H9 (cell line): ENCODE measurements around the gene DNTT. TPM values are rescaled to one million over a fixed set of nuclear protein-coding genes. Genes with fewer than 3 reads are reported as not detected.

Experiments
- DNase-seq: peaks from one replicate; pipeline ENCODE4 v3.0.0-alpha.2; 2017
- H2AFZ ChIP-seq: one replicate; pipeline ENCODE4 v1.6.1; 2013; ENCODE audit warnings: mild to moderate bottlenecking, low read length, control low read depth, moderate library complexity
- H2AK5ac ChIP-seq: 2 replicates; pipeline ENCODE4 v1.6.1; 2013; ENCODE audit warnings: low read length, control low read depth, mixed read lengths; ENCODE audit not compliant: insufficient read length
- H2BK120ac ChIP-seq: one replicate; pipeline ENCODE4 v1.6.1; 2013; ENCODE audit warnings: low read depth, mild to moderate bottlenecking, low read length, control low read depth, inconsistent platforms; ENCODE audit not compliant: poor library complexity, severe bottlenecking
- H2BK12ac ChIP-seq: 2 replicates; pipeline ENCODE4 v1.6.1; 2013; ENCODE audit warnings: low read length, control low read depth, mixed read lengths, low read depth; ENCODE audit not compliant: insufficient read length
- H2BK15ac ChIP-seq: 2 replicates; pipeline ENCODE4 v1.6.1; 2013; ENCODE audit warnings: low read depth, low read length, control low read depth
- H2BK20ac ChIP-seq: one replicate; pipeline ENCODE4 v1.6.1; 2013; ENCODE audit warnings: low read depth, mild to moderate bottlenecking, low read length, control low read depth, inconsistent platforms; ENCODE audit not compliant: poor library complexity, severe bottlenecking
- H2BK5ac ChIP-seq: 2 replicates; pipeline ENCODE4 v1.6.1; 2013; ENCODE audit warnings: low read length, control low read depth, mixed read lengths; ENCODE audit not compliant: insufficient read length
- H3K14ac ChIP-seq: 2 replicates; pipeline ENCODE4 v1.6.1; 2013; ENCODE audit warnings: low read length, control low read depth; ENCODE audit not compliant: insufficient read depth
- H3K18ac ChIP-seq: 2 replicates; pipeline ENCODE4 v1.6.1; 2013; ENCODE audit warnings: low read depth, mild to moderate bottlenecking, mixed read lengths, low read length, control low read depth; ENCODE audit not compliant: insufficient read length
- H3K23ac ChIP-seq: 2 replicates; pipeline ENCODE4 v1.6.1; 2013; ENCODE audit warnings: low read length, control low read depth, mixed read lengths, low read depth; ENCODE audit not compliant: insufficient read length
- H3K23me2 ChIP-seq: 2 replicates; pipeline ENCODE4 v1.6.1; 2013; ENCODE audit warnings: low read depth, mild to moderate bottlenecking, mixed read lengths, low read length, control low read depth; ENCODE audit not compliant: insufficient read length, poor library complexity, severe bottlenecking
- H3K27ac ChIP-seq: 2 replicates; pipeline ENCODE4 v1.5.1; 2013; ENCODE audit warnings: low read length, control low read depth, mixed read lengths, low read depth; ENCODE audit not compliant: insufficient read length
- H3K27me3 ChIP-seq: 2 replicates; pipeline ENCODE4 v1.6.1; 2013; ENCODE audit warnings: low read length, control low read depth, inconsistent platforms; ENCODE audit not compliant: insufficient read depth
- H3K4ac ChIP-seq: 2 replicates; pipeline ENCODE4 v1.6.1; 2013; ENCODE audit warnings: low read depth, mild to moderate bottlenecking, control low read depth, inconsistent platforms, low read length, moderate library complexity
- H3K4me1 ChIP-seq: 2 replicates; pipeline ENCODE4 v1.6.1; 2013; ENCODE audit warnings: low read length, control low read depth, inconsistent platforms; ENCODE audit not compliant: insufficient read depth
- H3K4me2 ChIP-seq: 2 replicates; pipeline ENCODE4 v1.6.1; 2013; ENCODE audit warnings: low read length, control low read depth, mixed read lengths; ENCODE audit not compliant: insufficient read length, insufficient read depth
- H3K56ac ChIP-seq: 2 replicates; pipeline ENCODE4 v1.6.1; 2013; ENCODE audit warnings: low read depth, mild to moderate bottlenecking, mixed read lengths, low read length, control low read depth; ENCODE audit not compliant: insufficient read length
- H3K79me1 ChIP-seq: 2 replicates; pipeline ENCODE4 v1.6.1; 2013; ENCODE audit warnings: low read depth, mild to moderate bottlenecking, moderate library complexity, low read length, control low read depth, inconsistent platforms; ENCODE audit not compliant: insufficient read depth, poor library complexity, severe bottlenecking
- H3K79me2 ChIP-seq: 2 replicates; pipeline ENCODE4 v1.6.1; 2013; ENCODE audit warnings: low read length, control low read depth, inconsistent platforms; ENCODE audit not compliant: insufficient read depth
- H3K9ac ChIP-seq: 2 replicates; pipeline ENCODE4 v1.6.1; 2013; ENCODE audit warnings: low read length, control low read depth, mixed read lengths; ENCODE audit not compliant: insufficient read length; ENCODE audit errors: extremely low read depth
- H3K9me3 ChIP-seq: one replicate; pipeline ENCODE4 v1.6.1; 2013; ENCODE audit warnings: low read depth, low read length, inconsistent platforms; ENCODE audit not compliant: control insufficient read depth
- H3T11ph ChIP-seq: one replicate; pipeline ENCODE4 v1.6.1; 2013; ENCODE audit warnings: mild to moderate bottlenecking, low read length, control low read depth, inconsistent platforms
- H4K20me1 ChIP-seq: one replicate; pipeline ENCODE4 v1.6.1; 2013; ENCODE audit not compliant: control insufficient read depth, insufficient read length, insufficient read depth
- H4K5ac ChIP-seq: 2 replicates; pipeline ENCODE4 v1.6.1; 2013; ENCODE audit warnings: low read depth, mild to moderate bottlenecking, mixed read lengths, low read length, control low read depth; ENCODE audit not compliant: insufficient read length
- H4K8ac ChIP-seq: replicated peaks from 2 replicates; pipeline ENCODE4 v1.6.1; 2013; ENCODE audit warnings: low read length, control low read depth, mixed read lengths, low read depth; ENCODE audit not compliant: insufficient read length
- H4K91ac ChIP-seq: 2 replicates; pipeline ENCODE4 v1.6.1; 2013; ENCODE audit warnings: low read depth, mild to moderate bottlenecking, moderate library complexity, mixed read lengths, low read length, control low read depth; ENCODE audit not compliant: insufficient read length
- H3K27ac Mint-ChIP-seq, 3 experiments: 2 replicates in 2 of 3; 3 replicates in 1 of 3; pipeline ENCODE4 v1.8.0; 2020 to 2021; ENCODE audit warnings: mixed read lengths in 3 of 3, mild to moderate bottlenecking in 1 of 3, moderate library complexity in 1 of 3
- H3K27me3 Mint-ChIP-seq: 2 replicates; pipeline ENCODE4 v1.8.0; 2021; ENCODE audit warnings: low read depth, mild to moderate bottlenecking, moderate library complexity, mixed read lengths
- H3K36me3 Mint-ChIP-seq, 3 experiments: 2 replicates in 2 of 3; 3 replicates in 1 of 3; pipeline ENCODE4 v1.8.0; 2020 to 2021; ENCODE audit warnings: low read depth in 3 of 3, mixed read lengths in 3 of 3; ENCODE audit not compliant: insufficient read depth in 1 of 3
- H3K4me1 Mint-ChIP-seq, 2 experiments: 2 replicates each; pipeline ENCODE4 v1.8.0; 2020; ENCODE audit warnings: mixed read lengths in 2 of 2
- H3K4me3 Mint-ChIP-seq, 2 experiments: 2 replicates in 1 of 2; 3 replicates in 1 of 2; pipeline ENCODE4 v1.8.0; 2020 to 2021; ENCODE audit warnings: mild to moderate bottlenecking in 2 of 2, mixed read lengths in 2 of 2, moderate library complexity in 1 of 2
- H3K9me3 Mint-ChIP-seq, 2 experiments: 2 replicates in 1 of 2; 3 replicates in 1 of 2; pipeline ENCODE4 v1.8.0; 2020; ENCODE audit warnings: mild to moderate bottlenecking in 2 of 2, mixed read lengths in 2 of 2, moderate library complexity in 1 of 2
- CTCF ChIP-seq: fragments of 200-600 bp; sonication (generic); conservative IDR thresholded peaks from 3 replicates; pipeline ENCODE4 v1.8.0; 2021; ENCODE audit warnings: antibody characterized with exemption, mild to moderate bottlenecking
- WGBS: extraction: QIAGEN DNeasy Blood & Tissue Kit; methylation state at CpG from one replicate; pipeline ENCODE4 v1.1.7; 2013; ENCODE audit warnings: missing lambda C conversion rate, low lambda C conversion rate, mixed read lengths; ENCODE audit not compliant: insufficient read length; ENCODE audit errors: extremely low coverage; 5-methylcytosine and 5-hydroxymethylcytosine counted together
- total RNA-seq: library from RNA; stranded (reverse); gene quantifications from 2 replicates; pipeline ENCODE4 v1.2.1, GENCODE V29; 2021

The DNTT gene
- total RNA-seq, 1 experiment from 2014 or later = not detected

DNA sequence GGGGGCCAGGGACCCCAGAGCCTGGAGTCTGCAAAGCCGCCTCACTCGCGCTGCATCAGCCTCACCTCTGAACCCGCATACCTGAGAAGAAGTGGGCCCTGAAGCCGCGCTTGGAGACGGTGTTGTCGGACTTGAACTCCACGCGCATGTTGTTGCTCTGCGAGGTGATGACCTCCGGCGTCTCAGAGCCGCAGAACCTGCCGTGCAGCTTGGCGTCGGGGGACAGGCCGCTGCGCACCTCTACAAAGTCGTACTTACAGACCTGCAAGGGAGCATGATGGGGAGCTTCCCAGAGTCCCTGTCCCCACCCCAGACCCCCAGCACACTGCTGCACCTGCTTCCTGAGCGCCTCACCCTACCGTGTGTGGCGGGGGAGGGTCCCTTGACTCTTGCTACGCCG, 80.3 kb downstream of the DNTT start:
- H3K23ac ChIP-seq = no peak overlapping the region
- no peak overlapping the region for H3K14ac ChIP-seq
- no peaks in the 10 kb centered on the region for H3K4me1 ChIP-seq
- WGBS = no CpG with 5 or more reads among the region's 25 CpGs
- no peak overlapping the region for H2BK120ac ChIP-seq
- H2BK15ac ChIP-seq = no peak overlapping the region
- no peak overlapping the region for H4K8ac ChIP-seq
- no peaks in the 10 kb centered on the region for H3K79me2 ChIP-seq
- no peaks in the 10 kb centered on the region for H3K9me3 ChIP-seq
- no peak overlapping the region for H2AK5ac ChIP-seq
- peaks cover 7% of the 10 kb centered on the region for H3K27me3 Mint-ChIP-seq
- no peaks in the 10 kb centered on the region for H3K23me2 ChIP-seq
- H3K79me1 ChIP-seq = no peaks in the 10 kb centered on the region
- no peak overlapping the region for H3K4me2 ChIP-seq
- no peak overlapping the region for H2BK5ac ChIP-seq
- no peak overlapping the region for H4K91ac ChIP-seq
- H2BK12ac ChIP-seq = no peak overlapping the region
- H3K9me3 Mint-ChIP-seq = no peaks in the 10 kb centered on the region; a peak in 2 of 5 replicates
- H4K20me1 ChIP-seq = no peaks in the 10 kb centered on the region
- no peak for DNase-seq
- no peak overlapping the region for H3K9ac ChIP-seq
- H4K5ac ChIP-seq = no peak overlapping the region
- no peak overlapping the region for H3K56ac ChIP-seq
- TF ChIP-seq CTCF = no peak
- H3K27me3 ChIP-seq = no peaks in the 10 kb centered on the region
- no peaks in the 10 kb centered on the region for H3K4me1 Mint-ChIP-seq
- H3K36me3 Mint-ChIP-seq = no peaks in the 10 kb centered on the region; a peak in 2 of 7 replicates
- no peak overlapping the region for H3K27ac Mint-ChIP-seq
- H2BK20ac ChIP-seq = no peak overlapping the region
- H3K4me3 Mint-ChIP-seq = no peak overlapping the region
- no peak overlapping the region for H3K18ac ChIP-seq
- H3K4ac ChIP-seq = no peak overlapping the region
- no peak overlapping the region for H2AFZ ChIP-seq
- H3T11ph ChIP-seq = no peak overlapping the region
- no peak overlapping the region for H3K27ac ChIP-seq
